HG03025 (cell line): ENCODE data around the gene SIVA1.

Source experiments
- ATAC-seq: cut with Tn5 transposase; IDR thresholded peaks from one replicate; pipeline ENCODE4 v1.9.1; 2021; ENCODE audit warnings: mild to moderate bottlenecking, moderate library complexity; ENCODE audit not compliant: unreplicated experiment, low FRiP score

The SIVA1 gene

DNA sequence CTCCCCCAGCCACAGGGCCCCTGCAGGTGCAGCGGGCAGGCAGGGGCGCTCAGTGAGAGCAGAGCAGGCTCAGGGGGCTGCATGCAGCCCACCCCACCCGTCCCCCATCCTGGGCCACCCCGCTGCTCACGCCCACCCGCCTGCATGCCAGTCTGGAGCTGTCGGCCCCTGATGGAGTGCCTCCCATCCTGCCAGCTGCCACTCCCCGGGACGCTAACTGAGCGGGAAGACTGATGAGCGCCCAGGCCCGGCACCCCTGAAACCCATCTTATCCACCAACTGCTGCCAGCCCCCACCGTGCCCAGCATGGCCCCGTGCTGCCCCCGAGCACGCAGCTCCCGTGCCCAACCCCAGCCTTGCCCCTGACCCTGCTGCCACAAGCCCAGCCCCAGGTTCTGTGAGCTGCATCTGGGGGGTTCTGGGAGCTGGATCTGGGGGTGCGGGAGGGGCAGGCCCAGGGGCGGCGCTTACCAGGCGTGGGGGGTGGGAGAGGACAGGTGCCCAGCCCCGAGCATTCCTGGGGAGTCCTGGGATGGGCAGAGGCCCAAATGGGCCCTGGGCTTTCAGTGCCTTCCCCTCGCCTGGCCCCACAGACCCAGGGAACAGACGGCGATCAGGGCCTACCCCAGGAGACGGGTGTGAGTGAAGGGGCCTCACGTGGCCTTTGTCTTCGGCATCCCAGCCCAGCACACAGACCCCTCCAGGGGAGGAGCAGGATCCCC, 29.3 kb downstream of the SIVA1 start:
- ATAC-seq = no peak

GRCh38 chr14:104782808-104783139, 29.8 kb downstream of the SIVA1 start:
- ATAC-seq = no peak

DNA sequence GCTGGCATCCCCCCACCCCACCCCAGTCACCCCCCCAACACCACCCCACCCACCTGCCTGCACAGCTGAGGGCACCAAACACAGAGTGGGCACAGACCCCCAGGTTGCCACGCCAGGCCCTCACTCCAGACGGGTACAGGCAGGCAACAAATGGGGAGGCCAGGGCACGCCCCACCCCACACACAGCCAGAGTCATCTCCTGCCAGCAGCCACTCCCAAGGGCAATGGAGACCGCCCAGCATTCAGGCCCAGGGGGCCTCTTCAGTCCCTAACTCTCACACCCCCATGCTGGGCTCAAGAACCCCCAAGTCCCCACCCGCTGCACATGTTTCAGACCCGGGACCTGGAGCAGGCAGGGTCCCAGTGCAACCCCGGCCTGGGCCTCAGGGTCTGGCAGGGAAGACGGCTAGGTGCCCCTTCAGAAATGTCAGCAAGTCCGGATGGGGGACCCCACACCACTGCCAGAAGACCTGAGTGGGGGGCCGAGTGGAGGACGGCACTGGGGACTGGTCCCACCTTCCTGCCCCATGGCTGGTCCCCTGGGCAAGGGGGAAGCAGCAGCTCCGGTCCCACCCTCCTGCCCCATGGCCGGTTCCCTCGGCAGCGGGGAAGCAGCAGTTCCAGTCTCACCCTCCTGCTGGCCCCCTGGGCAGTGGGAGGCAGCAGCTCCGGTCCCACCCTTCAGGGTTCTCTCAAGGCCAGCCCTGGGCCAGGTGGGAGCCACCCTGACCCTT, 30.7 kb downstream of the SIVA1 start:
- ATAC-seq = no peak

GRCh38 chr14:104784218-104784568, 31.2 kb downstream of the SIVA1 start:
- no peak for ATAC-seq

- ATAC-seq = no peak
Observed at GRCh38 chr14:104784846-104785707, 32.1 kb downstream of the SIVA1 start.

- no peak for ATAC-seq
Observed at GRCh38 chr14:104785708-104786080, 32.7 kb downstream of the SIVA1 start.

- no peak for ATAC-seq
Observed at GRCh38 chr14:104786091-104786586, 33.2 kb downstream of the SIVA1 start.

DNA sequence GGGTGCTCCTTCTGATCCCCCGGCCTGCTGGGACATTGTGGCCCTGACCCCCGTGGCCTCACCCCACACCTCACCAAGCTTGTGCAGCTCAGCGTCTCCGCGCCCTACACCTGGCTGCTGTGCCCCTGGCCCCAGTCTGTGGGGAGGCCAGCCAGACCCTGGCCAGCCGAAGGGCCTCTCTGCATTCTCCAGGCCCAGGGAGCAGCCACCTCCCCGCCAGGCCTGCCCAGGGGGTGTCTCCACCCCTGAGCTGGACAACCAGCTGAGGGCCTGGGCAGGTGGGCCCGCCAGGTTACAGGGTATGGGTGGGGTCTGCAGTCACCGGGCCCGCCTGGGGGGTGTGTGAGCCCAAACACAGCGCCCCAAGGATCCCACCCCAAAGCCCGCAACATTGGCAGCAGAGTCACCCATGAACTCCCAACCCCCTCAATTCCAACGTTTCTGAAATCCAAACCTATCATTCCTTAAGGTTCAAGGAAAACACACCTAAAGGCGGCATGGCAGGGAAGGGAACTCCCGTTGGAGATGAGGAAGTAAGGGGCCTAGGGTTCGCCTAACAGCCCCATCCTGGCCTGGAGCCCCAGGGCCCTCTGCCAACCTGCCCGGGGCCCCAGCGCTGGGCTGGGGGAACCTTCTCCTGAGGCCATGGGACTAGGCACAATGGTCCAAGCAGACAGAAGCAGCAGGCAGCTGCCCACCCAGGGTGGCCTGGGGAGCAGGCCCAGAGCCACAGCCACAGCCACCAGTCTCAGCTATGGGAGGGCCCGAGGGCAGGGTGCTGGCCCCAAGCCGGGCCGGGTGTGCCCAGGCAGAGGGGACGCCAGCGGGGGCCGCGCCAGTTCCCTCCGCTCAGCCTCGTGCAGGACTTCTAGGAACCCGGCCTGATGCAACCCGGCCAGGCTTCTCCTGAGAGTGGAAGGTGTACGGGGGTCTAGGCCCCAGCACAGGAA, 34.1 kb downstream of the SIVA1 start:
- no peak for ATAC-seq

DNA sequence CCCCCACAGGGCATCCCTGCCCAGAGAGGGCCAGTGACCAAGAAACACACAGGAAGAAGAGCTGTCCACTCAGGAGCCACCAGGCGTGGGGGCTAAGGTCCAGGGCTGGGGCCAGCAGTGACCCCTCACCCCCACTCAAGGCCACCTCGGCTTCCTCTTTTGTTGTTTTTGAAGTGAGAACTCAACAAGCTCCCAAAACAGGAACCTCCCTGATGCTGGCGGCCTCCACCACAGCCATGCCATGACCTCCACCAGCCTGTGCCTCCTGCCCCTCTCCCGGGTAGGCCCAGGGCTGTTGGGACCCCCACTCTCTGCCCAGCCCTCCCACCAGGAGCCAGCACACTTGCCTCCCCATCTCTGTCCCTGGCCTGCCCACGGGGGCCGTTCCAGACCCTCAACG, 34.8 kb downstream of the SIVA1 start:
- ATAC-seq = no peak

- ATAC-seq = no peak
Observed at GRCh38 chr14:104788161-104788818, 35.3 kb downstream of the SIVA1 start.

DNA sequence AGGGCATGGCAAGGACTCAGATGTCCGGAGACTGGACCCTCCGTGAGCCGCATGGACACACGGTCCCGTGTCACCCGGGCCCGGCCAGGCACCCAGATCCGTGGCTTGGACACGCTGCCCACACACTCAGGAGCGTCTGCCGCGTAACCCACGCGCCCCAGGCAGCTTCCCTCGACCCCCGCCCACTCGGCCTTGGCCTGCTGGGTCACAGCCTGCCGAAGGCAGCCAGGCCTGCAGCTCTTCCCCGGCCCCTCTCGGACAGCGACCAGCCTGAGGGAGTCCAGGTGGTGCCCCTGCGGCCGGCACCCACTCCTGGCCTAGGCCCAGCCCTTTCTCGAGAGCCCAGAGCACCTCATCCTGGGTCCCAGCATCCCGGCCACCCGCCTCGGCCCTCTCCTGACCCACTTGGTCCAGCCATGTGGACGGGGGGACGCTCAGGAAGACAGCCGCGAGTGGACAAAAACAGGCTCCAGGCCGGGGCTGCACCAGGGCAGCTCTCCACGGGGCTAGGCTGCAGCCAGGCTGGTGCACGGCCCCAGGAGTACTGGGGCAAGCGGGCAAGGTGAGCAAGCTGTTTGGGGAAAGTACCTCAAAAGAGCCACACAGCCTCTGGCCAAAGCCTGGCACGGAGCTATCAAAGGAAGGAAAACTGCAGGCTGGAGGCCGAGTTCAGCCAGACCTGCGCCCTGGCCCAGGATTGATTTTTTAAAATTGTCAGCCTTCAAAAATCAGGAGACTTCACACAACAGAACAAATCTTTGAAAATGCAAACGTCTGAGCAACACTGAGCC, 36.1 kb downstream of the SIVA1 start:
- no peak for ATAC-seq

GRCh38 chr14:104789752-104790743, 37.1 kb downstream of the SIVA1 start:
- ATAC-seq = no peak

DNA sequence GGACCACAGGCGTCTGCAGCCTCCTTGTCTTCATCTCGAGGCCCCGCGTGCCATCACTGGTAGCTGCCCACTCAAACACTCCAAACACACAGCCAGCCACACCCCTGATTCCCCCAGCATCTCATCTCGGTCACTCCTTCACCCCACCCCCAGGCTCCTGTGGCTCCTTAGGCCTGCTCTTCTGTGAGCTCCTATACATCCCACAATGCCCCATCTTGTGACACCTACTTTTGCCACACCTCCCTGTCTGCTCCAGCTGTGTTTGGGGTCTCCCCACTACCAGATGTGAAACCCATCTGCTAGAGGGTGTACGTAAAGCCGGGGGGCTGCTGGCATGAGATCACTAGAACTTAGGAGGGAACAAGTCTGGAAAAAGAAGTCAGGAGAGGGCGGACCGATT, 38.5 kb downstream of the SIVA1 start:
- no peak for ATAC-seq

DNA sequence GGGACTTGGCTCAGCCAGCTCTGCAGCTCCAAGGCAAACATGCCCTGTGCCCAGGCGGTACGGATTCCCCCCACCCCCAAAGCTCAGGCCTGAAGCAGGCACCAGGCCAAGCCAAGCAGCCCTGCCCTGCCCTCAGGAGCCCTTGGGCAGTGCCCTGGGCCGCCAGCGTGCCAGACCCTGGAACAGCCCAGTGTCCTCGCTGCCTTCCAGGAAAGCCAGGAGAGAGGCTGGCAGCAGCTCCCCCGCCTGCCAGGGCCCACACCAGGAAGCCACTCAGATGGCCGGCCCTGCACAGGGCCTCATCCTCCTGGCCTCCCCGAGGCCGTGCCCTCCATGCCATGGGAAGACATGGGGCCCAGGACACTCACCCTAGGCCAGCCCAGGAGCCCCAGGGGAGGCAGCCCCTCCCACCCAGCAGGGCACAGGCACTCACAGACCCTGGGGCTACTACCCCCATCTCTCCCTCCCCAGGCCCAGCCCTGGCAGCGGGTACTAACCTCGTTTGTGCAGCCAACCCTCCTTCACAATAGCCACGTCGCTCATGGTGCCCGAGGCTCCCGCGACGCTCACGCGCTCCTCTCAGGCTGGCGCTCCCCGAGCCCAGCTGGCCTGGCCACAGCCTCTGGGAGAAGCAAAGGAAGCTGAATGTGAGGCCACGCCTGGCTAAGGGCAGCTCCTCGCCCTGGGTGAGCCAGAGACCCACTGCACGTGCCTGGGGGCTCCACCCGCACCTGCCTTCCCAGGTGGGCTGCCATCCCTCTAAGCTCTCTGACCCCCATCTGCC, 39.3 kb downstream of the SIVA1 start:
- no peak for ATAC-seq

- no peak for ATAC-seq
Observed at GRCh38 chr14:104792945-104793702, 40.2 kb downstream of the SIVA1 start.

- ATAC-seq = no peak
Observed at GRCh38 chr14:104793703-104793959, 40.7 kb downstream of the SIVA1 start.

DNA sequence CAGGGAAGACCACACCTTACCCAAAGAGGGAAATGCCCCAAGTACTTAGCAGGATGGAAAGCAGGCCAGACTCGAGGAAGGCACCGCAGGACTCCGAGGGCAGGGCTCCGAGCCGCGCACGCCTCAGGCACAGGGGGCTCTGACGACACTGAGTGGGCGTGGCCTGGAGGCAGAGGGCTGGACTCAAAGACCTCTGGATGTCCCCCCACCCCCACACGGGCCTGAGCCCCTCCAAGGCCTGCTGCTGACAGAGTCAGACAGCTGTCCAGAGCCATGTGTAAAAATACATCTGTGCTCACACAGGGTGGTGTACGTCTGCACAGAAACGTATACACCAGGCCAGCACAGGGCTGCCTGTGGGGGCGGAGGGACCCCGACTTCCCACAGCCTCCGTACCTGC, 41.2 kb downstream of the SIVA1 start:
- ATAC-seq = no peak
